ENCODE results near the gene FRA10AC1.

- TF ChIP-seq CTCF (IDR thresholded peaks at IDR 0.05), result no peak
- TF ChIP-seq POLR2A (IDR thresholded peaks at IDR 0.05), result no peak
These were observed 48.7 kb upstream of the FRA10AC1 start for GRCh38 chr10:93751124-93751523.
